SU-DHL-6 (cell line): ENCODE results near the gene DAAM1.

ENCODE experiments used
- EZH2phosphoT487 ChIP-seq: fragments of 200-600 bp; sonication (generic), shearing (Covaris generic); conservative IDR thresholded peaks from 2 replicates; pipeline ENCODE4 v1.6.1; 2018; ENCODE audit warnings: mild to moderate bottlenecking, antibody characterized with exemption, low read length, moderate library complexity, mixed read lengths
- TF ChIP-seq, protein P1 (sequence below): fragments of 200-600 bp; sonication (generic); IDR thresholded peaks from one replicate; pipeline ENCODE4 v1.5.1; 2017; ENCODE audit warnings: antibody characterized with exemption, mild to moderate bottlenecking, low read length, moderate library complexity; ENCODE audit not compliant: insufficient read depth, poor library complexity, severe bottlenecking

DNA sequence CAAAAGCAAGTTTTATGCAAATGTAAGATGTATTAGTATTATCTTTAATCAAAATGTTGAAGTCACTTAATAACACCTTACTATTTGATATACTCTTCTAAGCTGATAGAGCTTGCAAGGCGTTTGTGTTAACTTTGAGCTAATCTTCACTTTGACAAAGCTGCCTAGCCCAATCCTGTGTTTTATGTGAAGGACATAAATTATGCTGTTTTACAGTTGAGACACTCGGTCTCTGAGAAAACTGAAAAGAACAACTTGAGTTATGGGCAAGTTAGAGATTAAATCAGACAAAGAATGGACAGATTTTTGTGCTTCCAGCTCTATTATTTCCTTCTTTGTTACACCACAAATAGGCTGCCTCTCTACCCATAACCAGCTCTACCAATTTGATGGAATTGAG is 42.0 kb upstream of the DAAM1 start:
- TF ChIP-seq, protein P1, sequence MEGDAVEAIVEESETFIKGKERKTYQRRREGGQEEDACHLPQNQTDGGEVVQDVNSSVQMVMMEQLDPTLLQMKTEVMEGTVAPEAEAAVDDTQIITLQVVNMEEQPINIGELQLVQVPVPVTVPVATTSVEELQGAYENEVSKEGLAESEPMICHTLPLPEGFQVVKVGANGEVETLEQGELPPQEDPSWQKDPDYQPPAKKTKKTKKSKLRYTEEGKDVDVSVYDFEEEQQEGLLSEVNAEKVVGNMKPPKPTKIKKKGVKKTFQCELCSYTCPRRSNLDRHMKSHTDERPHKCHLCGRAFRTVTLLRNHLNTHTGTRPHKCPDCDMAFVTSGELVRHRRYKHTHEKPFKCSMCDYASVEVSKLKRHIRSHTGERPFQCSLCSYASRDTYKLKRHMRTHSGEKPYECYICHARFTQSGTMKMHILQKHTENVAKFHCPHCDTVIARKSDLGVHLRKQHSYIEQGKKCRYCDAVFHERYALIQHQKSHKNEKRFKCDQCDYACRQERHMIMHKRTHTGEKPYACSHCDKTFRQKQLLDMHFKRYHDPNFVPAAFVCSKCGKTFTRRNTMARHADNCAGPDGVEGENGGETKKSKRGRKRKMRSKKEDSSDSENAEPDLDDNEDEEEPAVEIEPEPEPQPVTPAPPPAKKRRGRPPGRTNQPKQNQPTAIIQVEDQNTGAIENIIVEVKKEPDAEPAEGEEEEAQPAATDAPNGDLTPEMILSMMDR, result no peak
- TF ChIP-seq EZH2phosphoT487, result no peak
